Middle frontal gyrus (tissue), 1 donor: ENCODE data around the gene RAP1B.
"Not testable (repeated sequence)": the region's sequence is repeated elsewhere in the genome, so short reads cannot be mapped to it uniquely, and the experiment has no call there.

Source experiments
- DNase-seq: peaks from one replicate; pipeline ENCODE4 v3.0.0-alpha.2; 2015; ENCODE audit warnings: low spot score; ENCODE audit errors: extremely low spot score

RAP1B gene

DNA sequence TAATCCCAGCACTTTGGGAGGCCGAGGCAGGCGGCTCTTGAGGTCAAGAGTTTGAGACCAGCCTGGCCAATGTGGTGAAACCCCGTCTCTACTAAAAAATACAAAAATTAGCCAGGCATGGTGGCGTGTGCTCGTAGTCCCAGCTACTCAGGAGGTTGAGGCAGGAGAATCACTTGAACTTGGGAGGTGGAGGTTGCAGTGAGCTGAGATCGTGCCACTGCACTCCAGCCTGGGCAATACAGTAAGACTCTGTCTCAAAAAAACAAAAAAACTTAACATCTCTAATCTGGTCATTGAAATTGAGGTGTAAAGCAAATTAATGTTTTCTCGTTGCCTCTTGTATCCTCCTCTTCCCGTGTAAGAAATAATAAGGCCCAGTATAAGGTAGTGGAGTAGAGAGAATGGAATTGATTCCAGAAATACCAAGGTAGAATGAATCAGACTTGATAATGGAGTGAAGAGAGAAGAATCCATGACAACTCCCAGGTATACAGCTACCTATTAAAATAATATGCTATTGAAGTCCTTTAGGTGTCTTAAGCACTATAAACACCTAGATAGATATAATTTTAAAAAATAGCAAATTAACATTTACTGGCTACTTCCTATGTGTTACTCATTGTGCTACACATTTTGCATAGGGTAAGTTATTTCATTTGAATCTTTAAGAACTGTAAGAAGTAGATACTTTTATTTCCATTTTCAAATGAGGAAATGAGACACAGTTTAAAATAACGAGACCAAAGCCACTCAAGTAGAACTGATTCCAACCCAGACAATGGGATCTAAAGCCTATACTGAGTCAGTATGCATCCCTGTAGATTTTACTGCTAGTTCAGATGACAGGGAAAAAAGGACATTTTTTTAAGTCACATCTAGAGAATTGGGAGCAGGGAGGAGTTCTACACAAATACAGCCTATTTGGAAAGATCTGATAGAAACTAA is 23.2 kb downstream of the RAP1B start:
- DNase-seq = no peak

DNA sequence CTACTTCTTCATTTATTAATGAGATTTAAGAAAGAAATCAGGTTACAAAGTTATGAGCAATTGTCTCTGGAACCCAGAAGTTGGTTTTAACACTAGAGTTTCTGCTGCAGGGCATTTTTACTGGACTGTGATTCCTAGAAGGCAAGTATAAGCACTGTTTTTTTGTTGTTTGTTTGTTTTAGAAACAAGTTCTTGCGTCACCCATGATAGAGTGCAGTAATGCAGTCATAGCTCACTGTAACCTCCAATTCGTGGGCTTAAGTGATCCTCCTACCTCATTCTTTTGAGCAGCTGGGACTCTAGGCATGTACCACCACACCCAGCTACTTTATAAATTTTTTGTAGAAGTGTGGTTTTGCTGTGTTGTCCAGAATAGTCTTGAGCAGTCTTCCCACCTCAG is 25.6 kb downstream of the RAP1B start:
- no peak for DNase-seq

DNA sequence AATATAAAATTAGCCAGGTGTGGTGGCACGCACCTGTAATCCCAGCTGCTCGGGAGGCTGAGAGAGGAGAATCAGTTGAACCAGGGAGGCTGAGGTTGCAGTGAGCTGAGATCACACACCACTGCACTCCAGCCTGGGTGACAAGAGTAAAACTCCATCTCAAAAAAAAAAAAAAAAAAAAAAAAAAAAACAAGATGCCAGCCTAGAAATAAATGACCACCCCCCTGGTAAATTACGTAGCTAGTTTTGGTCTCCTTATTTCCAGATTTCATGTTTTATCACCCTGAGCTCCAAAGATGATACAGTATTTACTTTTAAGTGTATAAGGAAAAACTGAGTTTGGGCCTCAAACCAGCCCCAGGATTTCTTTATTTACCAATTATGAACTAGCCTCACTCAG is 26.7 kb downstream of the RAP1B start:
- DNase-seq = not testable (repeated sequence)

DNA sequence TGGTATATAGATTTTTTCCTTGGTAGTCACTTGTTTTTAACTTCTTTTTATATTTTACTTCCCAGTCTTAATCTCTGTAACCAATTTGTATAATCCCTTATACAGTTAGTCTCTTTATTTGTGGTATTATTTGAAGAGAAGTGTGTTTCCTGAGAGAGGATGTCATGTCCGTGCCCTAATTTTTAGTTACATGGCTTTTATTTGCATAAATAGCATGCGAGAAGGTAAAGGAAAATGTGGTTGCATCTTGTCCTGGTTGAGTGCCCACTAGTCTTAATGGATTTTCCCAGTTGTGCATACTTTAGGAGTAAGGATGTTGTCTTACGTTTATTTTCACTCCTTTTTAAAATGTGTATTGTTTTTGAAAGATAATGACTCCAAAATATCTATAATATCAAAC is 27.5 kb downstream of the RAP1B start:
- no peak for DNase-seq

DNA sequence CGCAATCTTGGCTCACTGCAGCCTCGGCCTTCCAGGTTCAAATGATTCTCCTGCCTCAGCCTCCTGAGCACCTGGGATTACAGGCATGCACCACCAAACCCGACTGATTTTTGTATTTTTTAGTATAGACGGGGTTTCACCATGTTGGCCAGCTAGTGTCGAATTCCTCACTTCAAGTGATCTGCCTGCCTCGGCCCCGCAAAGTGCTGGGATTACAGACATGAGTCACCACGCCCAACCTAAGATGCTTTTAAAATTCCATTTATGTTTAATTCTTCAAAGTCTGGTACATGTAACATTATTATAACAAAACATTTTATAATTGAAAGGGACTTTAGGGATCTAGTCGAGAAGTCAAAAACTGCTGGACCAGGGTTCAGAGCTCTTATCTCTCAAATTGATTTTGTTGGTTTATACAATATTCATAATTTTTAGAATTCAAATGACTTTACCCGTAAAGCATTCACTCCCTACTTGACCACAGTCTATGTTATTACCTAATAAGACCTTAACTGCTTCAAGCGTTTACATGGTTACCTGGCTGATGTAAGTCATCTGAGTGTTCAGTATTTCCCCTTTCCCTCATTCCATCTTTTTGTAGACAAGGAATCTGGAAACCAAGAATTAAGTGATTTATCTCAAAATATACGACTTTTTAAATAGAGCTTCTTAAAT is 28.2 kb downstream of the RAP1B start:
- DNase-seq = no peak

DNA sequence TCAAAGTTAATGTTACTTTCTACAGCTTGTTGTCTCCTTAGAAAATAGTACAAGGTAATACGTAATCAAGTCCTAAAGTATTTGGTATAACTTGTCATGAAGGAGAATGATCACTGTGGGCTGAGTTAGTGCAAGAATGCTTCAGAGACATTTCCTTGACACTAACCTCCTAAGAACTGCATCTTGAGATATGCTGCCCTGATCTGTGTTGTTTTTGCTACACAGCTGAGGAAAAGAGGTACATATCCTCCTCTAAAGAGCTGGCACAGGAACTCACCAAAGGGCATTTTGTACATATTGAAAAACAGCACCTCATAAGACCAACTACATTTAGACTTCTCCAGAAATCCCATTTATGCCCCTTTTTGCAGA is 28.7 kb downstream of the RAP1B start:
- DNase-seq = no peak

DNA sequence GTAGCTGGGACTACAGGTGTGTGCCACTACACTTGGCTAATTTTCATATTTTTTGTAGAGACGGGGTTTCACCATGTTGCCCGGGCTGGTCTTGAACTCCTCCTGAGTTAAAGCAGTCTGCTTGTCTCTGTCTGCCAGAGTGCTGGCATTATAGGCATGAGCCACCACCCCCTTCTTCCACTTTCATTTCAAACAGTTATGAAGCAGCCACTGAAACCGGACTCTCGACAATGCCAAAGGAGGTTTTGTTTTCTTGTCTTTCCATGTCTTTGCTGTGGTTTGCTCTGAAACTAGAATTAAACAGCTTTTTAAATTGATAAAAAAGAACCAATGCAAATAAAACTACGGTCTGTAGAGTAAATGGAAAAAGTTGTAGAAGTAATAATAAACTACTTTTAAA is 30.4 kb downstream of the RAP1B start:
- no peak for DNase-seq

DNA sequence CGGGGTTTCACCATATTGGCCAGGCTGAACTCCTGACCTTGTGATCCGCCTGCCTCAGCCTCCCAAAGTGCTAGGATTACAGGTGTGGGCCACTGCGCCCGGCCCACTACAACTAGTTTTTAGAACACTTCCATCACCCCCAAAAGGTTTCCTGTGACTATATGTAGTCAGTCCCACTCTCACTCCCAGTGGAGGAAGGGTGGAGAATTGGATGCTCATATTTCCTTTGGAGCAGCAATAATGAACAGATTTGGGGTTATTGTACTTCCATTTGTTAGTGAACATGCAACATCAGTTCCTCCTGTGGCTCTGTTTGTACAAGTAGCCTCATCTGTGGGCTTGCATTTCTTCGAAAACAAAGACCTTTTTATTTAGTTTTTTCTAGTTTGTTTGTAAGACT is 35.8 kb downstream of the RAP1B start:
- no peak for DNase-seq

DNA sequence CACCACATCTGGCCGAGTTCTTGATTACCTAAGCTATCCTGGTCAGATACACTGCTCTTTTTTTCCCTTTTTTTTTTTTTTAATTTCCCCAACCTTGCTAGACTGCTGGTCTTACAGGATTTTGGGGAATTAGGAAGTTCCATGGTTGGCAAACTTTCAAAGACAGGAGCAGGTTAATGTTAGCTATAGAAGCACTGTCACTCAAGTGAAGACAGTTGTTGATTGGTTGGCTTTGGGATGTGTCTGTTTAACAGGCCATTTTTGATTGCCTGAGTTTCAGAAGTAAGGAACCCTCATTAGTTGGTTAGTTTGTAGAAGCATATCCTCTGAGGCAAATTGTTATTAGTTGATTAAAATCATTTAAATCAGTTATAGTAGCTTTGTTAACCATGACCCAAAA is 36.8 kb downstream of the RAP1B start:
- DNase-seq = no peak

DNA sequence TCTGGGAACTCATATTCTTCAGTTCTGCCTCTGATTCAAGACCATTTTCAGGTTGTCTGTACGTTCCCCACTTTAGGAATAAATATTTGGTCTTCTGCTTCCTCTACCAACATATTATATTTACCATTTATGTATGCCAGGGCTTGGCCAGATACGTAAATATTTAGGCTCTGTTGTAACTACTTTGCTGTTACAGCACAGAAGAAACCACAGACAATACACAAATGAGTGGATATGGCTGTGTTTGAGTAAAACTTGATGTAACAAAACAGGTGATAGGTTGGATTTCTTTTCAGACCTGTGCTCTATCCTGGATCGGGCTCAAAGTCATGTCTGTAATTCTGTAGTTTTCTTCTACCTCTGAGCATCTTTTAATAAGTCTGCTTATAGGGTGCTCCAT is 37.5 kb downstream of the RAP1B start:
- DNase-seq = no peak

DNA sequence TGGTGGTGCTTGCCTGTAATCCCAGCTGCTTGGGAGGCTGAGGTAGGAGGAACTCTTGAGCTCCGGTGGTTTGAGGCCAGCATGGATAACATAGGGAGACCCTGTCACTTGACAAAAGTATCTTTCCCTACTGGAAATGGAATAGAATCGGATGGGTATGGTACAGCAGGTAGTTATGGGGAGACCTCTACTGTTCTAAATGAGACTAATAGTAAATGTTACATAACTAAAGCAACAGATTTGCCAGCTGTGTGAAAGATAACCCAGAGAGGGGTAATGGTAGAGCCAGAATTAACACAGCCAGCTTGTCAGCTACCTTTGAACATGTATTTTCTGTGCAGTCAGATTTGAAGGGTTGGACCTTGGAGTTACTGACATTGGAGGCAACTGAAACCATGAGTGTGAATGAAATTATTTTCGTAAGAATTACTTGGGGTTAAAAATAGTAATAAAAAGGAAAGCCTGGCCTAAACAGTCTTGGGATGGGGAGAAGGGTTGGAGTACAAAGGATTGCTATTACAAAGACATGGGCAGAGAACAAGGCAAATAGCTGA is 54.4 kb downstream of the RAP1B start:
- DNase-seq = no peak

DNA sequence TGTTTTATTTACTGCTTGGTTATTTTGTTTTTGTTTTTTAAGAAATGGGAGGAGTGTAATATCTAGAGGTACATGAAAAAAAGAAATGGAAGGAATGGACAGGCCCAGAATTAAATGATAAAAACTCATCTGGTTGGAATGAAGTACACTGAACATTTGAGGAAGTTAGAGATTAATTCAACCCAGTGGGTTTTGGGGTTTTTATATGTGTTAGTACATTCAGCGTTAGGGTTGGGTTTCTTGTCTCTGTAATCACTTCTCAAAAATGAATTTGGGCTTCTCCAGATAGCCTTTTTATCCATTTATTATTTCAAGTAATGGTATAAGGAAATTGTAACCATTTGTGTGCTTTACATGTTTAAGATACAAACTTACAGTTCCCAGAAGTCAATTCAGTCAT is 56.6 kb downstream of the RAP1B start:
- DNase-seq = no peak

DNA sequence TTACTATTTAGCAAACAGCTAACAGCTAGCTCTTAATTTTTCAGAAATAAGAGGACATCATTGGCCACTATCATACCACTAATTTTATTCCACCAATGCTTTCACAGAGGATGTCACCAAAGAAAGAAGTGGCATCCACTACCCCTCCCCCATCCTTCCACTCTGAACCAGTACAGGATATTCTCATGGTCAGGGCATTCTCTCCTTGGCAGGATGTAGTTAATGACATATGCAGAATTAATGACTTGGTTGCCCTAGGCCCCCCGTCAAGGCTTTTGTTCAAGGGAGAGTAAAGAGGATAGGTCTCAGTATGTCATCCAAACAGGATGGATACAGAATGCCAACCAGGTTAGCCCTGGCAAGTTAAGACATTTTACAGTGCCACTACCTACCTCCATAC is 57.2 kb downstream of the RAP1B start:
- DNase-seq = no peak

DNA sequence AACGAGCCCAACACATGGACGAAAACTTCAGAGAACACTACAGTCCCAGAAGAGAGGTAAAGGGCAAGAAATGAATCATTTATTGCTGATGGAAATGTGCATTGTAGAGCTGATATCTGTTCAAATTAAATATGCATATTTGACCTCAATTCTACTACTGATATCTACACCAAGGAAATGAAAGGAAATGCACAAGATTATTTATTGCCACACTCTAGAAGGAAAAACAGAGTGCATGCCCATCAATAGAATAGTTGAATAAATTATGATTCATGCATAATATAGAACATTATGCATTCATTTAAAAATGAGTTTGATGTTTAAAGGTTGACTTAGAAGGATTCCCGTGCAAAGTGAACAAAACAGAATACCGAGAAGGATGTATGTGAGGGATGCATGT is 60.5 kb downstream of the RAP1B start:
- no peak for DNase-seq

DNA sequence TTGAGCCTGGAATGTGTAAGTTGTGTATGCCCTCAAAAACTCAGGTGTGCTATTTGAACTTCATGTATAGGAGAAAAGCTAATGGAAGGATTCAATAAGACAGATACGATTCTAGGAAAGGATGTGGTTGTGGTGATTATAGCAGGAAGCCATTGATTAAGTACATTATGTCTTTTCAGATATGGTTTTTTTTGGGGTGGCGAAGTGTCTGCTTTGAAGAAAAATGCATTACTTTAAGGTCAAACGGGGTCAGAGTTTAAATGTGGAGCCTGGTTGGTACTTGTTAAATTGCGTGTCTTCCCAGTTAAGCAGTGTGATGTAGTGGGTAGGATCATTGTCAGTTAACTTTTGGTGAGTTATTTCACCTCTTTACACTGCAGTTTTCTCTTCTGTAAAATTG is 63.1 kb downstream of the RAP1B start:
- DNase-seq = no peak

DNA sequence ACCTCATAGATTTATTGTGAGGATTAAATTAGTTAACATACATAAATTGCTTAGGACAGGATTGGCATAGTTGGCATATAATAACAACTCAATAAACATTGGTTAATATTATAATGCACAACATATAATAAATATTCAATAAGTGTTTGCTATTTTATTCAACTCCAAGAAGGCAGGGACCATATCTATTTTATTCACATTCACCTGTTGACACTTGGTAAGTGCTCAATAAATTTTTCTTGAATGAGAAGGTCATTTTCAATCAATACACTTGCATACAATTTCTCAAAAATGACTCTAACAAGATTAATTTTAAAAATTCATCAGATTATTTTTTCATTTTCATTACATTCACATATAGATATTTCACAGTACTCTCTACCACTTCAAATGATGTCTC is 63.7 kb downstream of the RAP1B start:
- DNase-seq = no peak

DNA sequence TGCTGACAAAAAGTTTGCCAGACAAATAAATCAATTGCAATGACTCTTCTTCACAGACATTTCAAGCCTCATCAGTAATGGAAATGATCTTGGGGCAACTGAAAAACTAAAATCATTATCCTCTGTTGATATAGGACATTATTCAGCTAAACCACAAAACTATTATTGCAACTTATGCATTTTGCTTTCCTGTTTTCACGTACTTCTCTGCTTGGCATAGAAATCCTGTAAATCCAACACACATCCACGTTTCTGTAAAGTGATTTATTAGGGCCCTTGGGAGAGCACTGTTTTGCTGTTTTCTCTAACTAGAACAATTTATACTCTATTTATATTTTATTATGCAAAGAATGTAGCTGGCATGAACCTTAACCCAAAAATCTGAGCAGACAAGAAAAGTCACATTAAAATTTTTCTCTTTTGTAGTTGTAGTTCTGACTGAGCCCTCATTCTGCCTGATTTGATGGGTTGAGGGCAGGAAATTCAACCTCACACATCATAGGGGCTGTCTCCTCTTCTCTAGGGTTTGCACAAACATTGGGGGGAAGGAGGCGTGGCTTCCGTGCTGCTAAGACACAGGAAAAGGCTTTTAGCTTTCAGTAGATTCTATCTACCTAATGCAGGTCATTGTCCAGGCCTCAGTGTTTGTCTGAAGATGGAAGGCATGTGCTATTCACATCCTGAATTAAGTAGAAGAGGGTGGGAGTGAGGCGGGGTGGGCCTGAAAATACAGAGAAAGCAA is 64.6 kb downstream of the RAP1B start:
- no peak for DNase-seq

DNA sequence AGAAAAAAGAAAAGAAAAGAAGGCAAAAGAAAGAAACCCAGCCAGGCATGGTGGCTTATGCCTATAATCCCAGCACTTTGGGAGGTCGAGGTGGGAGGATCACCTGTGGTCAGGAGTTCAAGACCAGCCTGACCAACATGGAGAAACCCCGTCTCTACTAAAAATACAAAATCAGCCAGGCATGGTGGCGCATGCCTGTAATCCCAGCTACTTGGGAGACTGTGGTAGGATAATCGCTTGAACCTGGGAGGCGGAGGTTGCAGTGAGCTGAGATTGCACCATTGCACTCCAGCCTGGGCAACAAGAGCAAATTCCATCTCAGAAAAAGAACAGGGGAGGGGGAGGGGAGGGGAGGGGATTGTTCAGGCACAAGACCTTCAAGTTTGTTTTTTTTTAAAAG is 66.2 kb downstream of the RAP1B start:
- DNase-seq = not testable (repeated sequence)

DNA sequence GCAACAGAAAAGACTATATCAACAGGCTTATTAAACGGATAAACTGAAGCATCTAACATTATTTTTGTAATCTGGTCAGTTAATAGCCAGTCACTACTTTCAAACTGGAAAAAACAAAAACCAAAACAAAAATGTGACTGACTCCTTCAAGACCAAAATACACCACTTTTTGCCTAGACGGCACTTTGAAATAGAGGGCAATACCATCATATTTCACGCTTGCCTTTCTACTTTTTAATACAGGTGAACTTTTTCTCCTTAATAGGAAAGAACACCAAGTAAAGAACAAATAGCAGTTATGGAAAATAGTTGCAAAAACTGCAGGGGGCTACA is 75.5 kb downstream of the RAP1B start:
- no peak for DNase-seq

DNA sequence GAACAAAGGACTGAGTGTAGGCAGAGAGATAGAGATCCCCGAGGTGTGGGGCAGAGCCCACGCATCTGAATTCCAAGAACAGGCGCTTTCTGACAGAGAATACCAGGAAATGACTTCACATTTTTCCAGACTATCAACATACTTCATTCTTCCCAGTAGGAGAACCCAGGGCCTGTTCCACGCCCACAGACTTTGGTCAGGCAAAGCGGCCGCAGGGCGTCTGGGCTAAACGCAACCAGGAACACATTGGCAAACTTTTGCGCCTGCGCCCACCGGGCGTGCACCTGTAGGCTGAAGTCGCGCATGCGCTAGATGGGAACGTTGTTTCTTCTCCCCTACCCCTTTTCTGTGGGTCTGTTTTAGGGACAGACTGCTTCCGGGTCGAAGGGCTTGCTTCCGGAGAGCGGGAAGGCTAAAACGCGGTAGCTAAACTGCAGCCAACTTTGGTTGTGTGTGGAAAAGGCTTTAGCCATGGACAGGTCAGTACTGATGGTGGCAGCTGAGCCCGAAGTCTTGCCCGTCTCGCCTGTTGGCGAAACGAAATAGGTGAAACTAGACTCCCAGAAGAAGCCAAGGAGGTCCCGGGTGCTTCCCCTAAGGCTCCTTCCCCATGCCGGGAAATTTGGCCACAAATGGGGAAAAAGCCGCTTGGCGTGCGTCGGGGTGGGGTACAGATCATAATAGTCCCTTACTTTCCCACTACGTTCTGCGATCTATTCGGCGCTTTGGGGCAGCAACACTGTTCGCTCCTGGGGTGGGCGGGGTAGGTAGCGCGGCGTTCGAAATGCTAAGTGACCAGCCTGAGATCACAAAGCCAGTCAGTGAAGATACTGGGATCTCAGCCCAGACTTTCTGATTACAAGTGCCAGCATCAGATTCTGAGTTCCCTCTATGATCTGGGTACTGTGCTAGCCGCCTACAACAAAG is 76.2 kb downstream of the RAP1B start, which contains the start of gene NUP107:
NUP107 (plus strand) TSS at position 384 of the 927 bp plus-strand sequence; CDS start at position 472, 88 bp downstream.
- peak; percentile 92 for DNase-seq

DNA sequence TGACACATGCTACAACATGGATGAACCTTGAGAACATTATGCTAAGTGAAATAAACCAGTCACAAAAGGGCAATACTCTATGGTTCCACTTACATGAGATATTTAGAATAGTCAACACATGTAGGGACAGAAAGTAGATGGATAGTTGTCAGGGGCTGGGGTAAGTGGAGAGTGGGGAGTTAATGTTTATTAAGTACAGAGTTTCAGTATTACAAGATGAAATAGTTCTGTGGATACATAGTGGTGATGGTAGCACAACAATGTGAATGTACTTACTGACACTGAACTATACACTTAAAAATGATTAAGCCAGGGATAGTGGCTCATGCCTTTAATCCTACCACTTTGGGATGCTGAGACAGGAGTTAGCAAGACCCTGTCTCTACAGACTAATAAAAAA is 84.8 kb downstream of the RAP1B start:
- no peak for DNase-seq
